Upper lobe of left lung (tissue), 4 donors: ENCODE measurements around the gene BABAM2.
"Not testable (repeated sequence)": the region's sequence is repeated elsewhere in the genome, so short reads cannot be mapped to it uniquely, and the experiment has no call there.

ENCODE experiments used
- EP300 ChIP-seq, 4 donors: sonication (generic); formaldehyde crosslinking; IDR thresholded peaks; one replicate each; pipeline ENCODE4 v1.5.1; 2017; ENCODE audit warnings: antibody characterized with exemption in 4 of 4, control low read depth in 2 of 4
- POLR2A ChIP-seq, 4 donors: fragments of 450-650 bp; IDR thresholded peaks; one replicate each; pipeline ENCODE4 v1.5.1; 2016 to 2017; ENCODE audit warnings: antibody characterized with exemption in 4 of 4, mild to moderate bottlenecking in 2 of 4
- POLR2AphosphoS5 ChIP-seq, 2 donors: sonication (generic); formaldehyde crosslinking; IDR thresholded peaks; one replicate each; pipeline ENCODE4 v1.5.1; 2017; ENCODE audit warnings: antibody characterized with exemption in 2 of 2
- TF ChIP-seq, protein P1 (sequence below), 6 experiments: fragments of 450-650 bp in 4 of 6; fragments of 200-600 bp in 2 of 6; sonication (generic) in 2 of 6; IDR thresholded peaks; one replicate each; pipeline ENCODE4 v1.5.1; 2016 to 2019; ENCODE audit warnings: antibody characterized with exemption in 6 of 6

GRCh38 chr2:27863955-27864354, 26.6 kb upstream of the BABAM2 start:
- TF ChIP-seq POLR2AphosphoS5, POLR2A, EP300 (IDR thresholded peaks at IDR 0.05): not testable (repeated sequence)
- TF ChIP-seq, protein P1, sequence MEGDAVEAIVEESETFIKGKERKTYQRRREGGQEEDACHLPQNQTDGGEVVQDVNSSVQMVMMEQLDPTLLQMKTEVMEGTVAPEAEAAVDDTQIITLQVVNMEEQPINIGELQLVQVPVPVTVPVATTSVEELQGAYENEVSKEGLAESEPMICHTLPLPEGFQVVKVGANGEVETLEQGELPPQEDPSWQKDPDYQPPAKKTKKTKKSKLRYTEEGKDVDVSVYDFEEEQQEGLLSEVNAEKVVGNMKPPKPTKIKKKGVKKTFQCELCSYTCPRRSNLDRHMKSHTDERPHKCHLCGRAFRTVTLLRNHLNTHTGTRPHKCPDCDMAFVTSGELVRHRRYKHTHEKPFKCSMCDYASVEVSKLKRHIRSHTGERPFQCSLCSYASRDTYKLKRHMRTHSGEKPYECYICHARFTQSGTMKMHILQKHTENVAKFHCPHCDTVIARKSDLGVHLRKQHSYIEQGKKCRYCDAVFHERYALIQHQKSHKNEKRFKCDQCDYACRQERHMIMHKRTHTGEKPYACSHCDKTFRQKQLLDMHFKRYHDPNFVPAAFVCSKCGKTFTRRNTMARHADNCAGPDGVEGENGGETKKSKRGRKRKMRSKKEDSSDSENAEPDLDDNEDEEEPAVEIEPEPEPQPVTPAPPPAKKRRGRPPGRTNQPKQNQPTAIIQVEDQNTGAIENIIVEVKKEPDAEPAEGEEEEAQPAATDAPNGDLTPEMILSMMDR (IDR thresholded peaks at IDR 0.05): not testable (repeated sequence)
